OCI-LY7 (cell line): ENCODE data around the gene CGN. TPM values are rescaled to one million over a fixed set of nuclear protein-coding genes. Genes with fewer than 3 reads are reported as not detected.
"Not testable (repeated sequence)": the region's sequence is repeated elsewhere in the genome, so short reads cannot be mapped to it uniquely, and the experiment has no call there.

Experiments
- BruUV-seq: library from RNA; stranded (reverse); fragments of 400-500 nt; replicated peaks from 2 replicates; lab custom pipeline; 2021; lab: Mats Ljungman, UMichigan
- CTCF ChIA-PET: fragments of 300-600 bp; sonication (Branson Sonifier 250); formaldehyde crosslinking; loops from one replicate; lab custom pipeline; 2022; ENCODE audit warnings: antibody characterized with exemption; ENCODE audit not compliant: unreplicated experiment; lab: Charles Lee
- POLR2A ChIA-PET: fragments of 300-600 bp; sonication (Branson Sonifier 250); formaldehyde crosslinking; loops from one replicate; lab custom pipeline; 2022; ENCODE audit warnings: antibody characterized with exemption; lab: Charles Lee
- DNase-seq: peaks from one replicate; pipeline ENCODE4 v3.0.0-alpha.2; 2015; ENCODE audit warnings: low spot score
- H2AFZ ChIP-seq: fragments of 200-600 bp; sonication (generic), shearing (Covaris generic); 2 replicates; pipeline ENCODE4 v1.6.1; 2014; ENCODE audit warnings: mild to moderate bottlenecking, antibody characterized with exemption, low read length, moderate library complexity
- H3K27ac ChIP-seq: fragments of 200-600 bp; sonication (generic); 2 replicates; pipeline ENCODE4 v1.5.1; 2014; ENCODE audit warnings: mixed run types, low read depth, mild to moderate bottlenecking, moderate library complexity, low read length, inconsistent platforms; ENCODE audit not compliant: poor library complexity, severe bottlenecking
- H3K36me3 ChIP-seq: fragments of 200-600 bp; sonication (generic); 2 replicates; pipeline ENCODE4 v1.6.1; 2014; ENCODE audit warnings: mild to moderate bottlenecking, antibody characterized with exemption, low read length, moderate library complexity, mixed read lengths; ENCODE audit not compliant: insufficient read depth
- H3K4me1 ChIP-seq: fragments of 200-600 bp; sonication (generic); 2 replicates; pipeline ENCODE4 v1.5.1; 2014; ENCODE audit warnings: mild to moderate bottlenecking, low read length; ENCODE audit not compliant: insufficient read depth, poor library complexity, severe bottlenecking
- H3K4me2 ChIP-seq: fragments of 200-600 bp; sonication (generic); 2 replicates; pipeline ENCODE4 v1.6.1; 2014; ENCODE audit warnings: mild to moderate bottlenecking, low read length
- H3K4me3 ChIP-seq: fragments of 200-600 bp; sonication (generic); 2 replicates; pipeline ENCODE4 v1.5.1; 2014; ENCODE audit warnings: mild to moderate bottlenecking, low read depth, low read length; ENCODE audit not compliant: poor library complexity, severe bottlenecking
- H3K79me2 ChIP-seq: fragments of 200-600 bp; sonication (generic); 2 replicates; pipeline ENCODE4 v1.6.1; 2016; ENCODE audit warnings: low read depth, mild to moderate bottlenecking, low read length, moderate library complexity, mixed read lengths; ENCODE audit not compliant: insufficient read depth
- H3K9me2 ChIP-seq: fragments of 200-600 bp; sonication (generic); 2 replicates; pipeline ENCODE4 v1.6.1; 2016; ENCODE audit warnings: mild to moderate bottlenecking, low read length, mixed read lengths; ENCODE audit not compliant: insufficient read depth
- H3K9me3 ChIP-seq: fragments of 200-600 bp; sonication (generic); 2 replicates; pipeline ENCODE4 v1.6.1; 2014; ENCODE audit warnings: mild to moderate bottlenecking, mixed run types, low read length, mixed read lengths
- H4K20me1 ChIP-seq: fragments of 200-600 bp; sonication (generic); 2 replicates; pipeline ENCODE4 v1.6.1; 2014; ENCODE audit warnings: mild to moderate bottlenecking, antibody characterized with exemption, low read length, moderate library complexity, mixed read lengths; ENCODE audit not compliant: insufficient read depth
- CTCF ChIP-seq: fragments of 200-600 bp; sonication (generic); conservative IDR thresholded peaks from 2 replicates; pipeline ENCODE4 v1.5.1; 2014; ENCODE audit warnings: mild to moderate bottlenecking, antibody characterized with exemption, low read length, moderate library complexity, mixed read lengths
- EZH2phosphoT487 ChIP-seq: fragments of 200-600 bp; sonication (generic); IDR thresholded peaks from 2 replicates; pipeline ENCODE4 v1.6.1; 2018; ENCODE audit warnings: low read depth, borderline replicate concordance, mild to moderate bottlenecking, mixed run types, antibody characterized with exemption, low read length, moderate library complexity, mixed read lengths
- intact Hi-C: fragments of 100-400 bp; cut with micrococcal nuclease; formaldehyde crosslinking; loops from one replicate; pipeline ENCODE4 v1.10.0; 2022; ENCODE audit not compliant: unreplicated experiment
- total RNA-seq, 2 experiments: library from RNA; depleted of rRNA in 1 of 2; stranded (reverse); fragments of >200 nt in 1 of 2; shearing (Covaris generic) in 1 of 2; gene quantifications; 2 replicates each; pipeline ENCODE4 v1.2.3, GENCODE V29; 2014 to 2022

Gene CGN
- total RNA-seq, 2 experiments from 2014 or later = 1.7 to 5.5 TPM

GRCh38 chr1:151520359-151520758 lies 9.2 kb downstream of the CGN start:
- ChIA-PET CTCF (no interaction called here), POLR2A (interaction anchor here (0.6 to 1.2 kb wide), 3 partner anchors 10 to 41 kb away, joined by 3 to 4 read pairs (median 3); no protein-coding TSS in a partner anchor)
- H3K27ac ChIP-seq = no peak overlapping the region
- no peak for DNase-seq
- H4K20me1 ChIP-seq = no peaks in the 10 kb centered on the region
- H3K9me3 ChIP-seq = no peaks in the 10 kb centered on the region
- H3K36me3 ChIP-seq = no peaks in the 10 kb centered on the region
- no peak overlapping the region for H2AFZ ChIP-seq
- no peaks in the 10 kb centered on the region for H3K4me1 ChIP-seq
- no peak overlapping the region for H3K4me2 ChIP-seq
- no peak for TF ChIP-seq EZH2phosphoT487
- no peak; the same call in 1 of the 2 replicates for TF ChIP-seq CTCF
- no TSS peak for BruUV-seq
- no peaks in the 10 kb centered on the region for H3K9me2 ChIP-seq
- no peak overlapping the region for H3K4me3 ChIP-seq
- H3K79me2 ChIP-seq = no peaks in the 10 kb centered on the region
- intact Hi-C loops = no loop called here

GRCh38 chr1:151522427-151522826 lies 11.2 kb downstream of the CGN start:
- H4K20me1 ChIP-seq, H3K9me2 ChIP-seq, H3K36me3 ChIP-seq, H3K27ac ChIP-seq, DNase-seq, intact Hi-C loops, H3K9me3 ChIP-seq, H2AFZ ChIP-seq, H3K4me2 ChIP-seq, H3K4me1 ChIP-seq, BruUV-seq, H3K4me3 ChIP-seq, CTCF ChIA-PET, H3K79me2 ChIP-seq: not testable (repeated sequence)
- POLR2A ChIA-PET = interaction anchor here (0.6 to 1.7 kb wide), 3 partner anchors 7 to 13 kb away, joined by 3 to 7 read pairs (median 4); partner anchors contain the start of gene CGN

GRCh38 chr1:151523326-151523725 lies 12.1 kb downstream of the CGN start:
- POLR2A ChIA-PET = interaction anchor here (0.6 to 1.7 kb wide), 4 partner anchors 12 to 293 kb away, joined by 3 to 7 read pairs (median 4); partner anchors contain the start of gene CGN
- BruUV-seq = no TSS peak

More at GRCh38 chr1:151523326-151523725, 12.1 kb downstream of the CGN start:
- no peak overlapping the region for H2AFZ ChIP-seq
- no peaks in the 10 kb centered on the region for H3K36me3 ChIP-seq
- H3K79me2 ChIP-seq = no peaks in the 10 kb centered on the region
- CTCF ChIA-PET = interaction anchor here (1.1 kb wide), 1 partner anchor 12 kb away, joined by 3 read pairs; no protein-coding TSS in a partner anchor
- TF ChIP-seq EZH2phosphoT487 = no peak
- no peak for TF ChIP-seq CTCF
- H3K4me3 ChIP-seq = no peak overlapping the region
- no peaks in the 10 kb centered on the region for H3K9me2 ChIP-seq
- no peaks in the 10 kb centered on the region for H3K4me1 ChIP-seq
- no peaks in the 10 kb centered on the region for H4K20me1 ChIP-seq
- no peak for DNase-seq
- no peak overlapping the region for H3K4me2 ChIP-seq
- intact Hi-C loops = no loop called here
- no peaks in the 10 kb centered on the region for H3K9me3 ChIP-seq
- H3K27ac ChIP-seq = no peak overlapping the region
